K562 (cell line): Measurements from ENCODE around the gene DTX4. TPM values are rescaled to one million over a fixed set of nuclear protein-coding genes. Genes with fewer than 3 reads are reported as not detected.

Source experiments
- ATAC-seq: fragments of 200-7000 bp; cut with Tn5 transposase; 3 replicates; pipeline ENCODE4 v1.9.1; 2020; ENCODE audit warnings: moderate library complexity
- BruUV-seq: library from RNA; stranded (reverse); fragments of 400-500 nt; replicated peaks from 2 replicates; lab custom pipeline; 2021; lab: Mats Ljungman, UMichigan
- CTCF ChIA-PET: fragments of 300-600 bp; formaldehyde crosslinking; extraction: SDS; loops from one replicate; lab custom pipeline; 2021; ENCODE audit warnings: low intra/inter-chr PET ratio; lab: Yijun Ruan, JAX
- POLR2A ChIA-PET: fragments of 300-600, 350-650 bp; sonication (Branson Sonifier 250); formaldehyde crosslinking; extraction: SDS; loops from one replicate; lab custom pipeline; 2021; ENCODE audit warnings: antibody characterized with exemption, inconsistent platforms; lab: Yijun Ruan, JAX
- DNase-seq, 4 experiments: peaks; one replicate each; pipeline versions ENCODE4 v3.0.0 to v3.0.0-alpha.2; 2011 to 2018; ENCODE audit warnings: low spot score in 3 of 4, mixed read lengths in 3 of 4; ENCODE audit errors: extremely low read depth in 1 of 4
- FAIRE-seq: peaks from 2 replicates; lab custom pipeline; 2011; peaks lifted over from hg19 to GRCh38; lab: Jason Lieb, UNC
- H2AFZ ChIP-seq: 2 replicates; pipeline ENCODE4 v1.6.0; 2011; ENCODE audit warnings: low read depth, low read length, control low read depth, inconsistent platforms
- H3K27ac ChIP-seq: fragments of 200-600 bp; 3 replicates; pipeline ENCODE4 v1.8.0; 2011; ENCODE audit warnings: low read depth, mild to moderate bottlenecking, control low read depth, inconsistent platforms, low read length, moderate library complexity, mixed read lengths; ENCODE audit errors: extremely low read depth
- H3K27me3 ChIP-seq, 2 experiments: fragments of 300-600 bp in 1 of 2; 2 replicates in 1 of 2; 3 replicates in 1 of 2; pipeline versions ENCODE4 v1.6.0 to v1.8.0; 2011; ENCODE audit warnings: inconsistent platforms in 2 of 2, low read length in 2 of 2, mild to moderate bottlenecking in 1 of 2, mixed read lengths in 1 of 2, moderate library complexity in 1 of 2; ENCODE audit not compliant: control insufficient read depth in 2 of 2, insufficient read depth in 2 of 2
- H3K36me3 ChIP-seq: fragments of 300-600 bp; 3 replicates; pipeline ENCODE4 v1.8.0; 2011; ENCODE audit warnings: mild to moderate bottlenecking, low read length, inconsistent platforms; ENCODE audit not compliant: control insufficient read depth, insufficient read depth
- H3K4me1 ChIP-seq, 2 experiments: fragments of 200-600 bp in 1 of 2; replicated peaks in 1 of 2; 2 replicates in 1 of 2; 3 replicates in 1 of 2; pipeline versions ENCODE4 v1.5.1 to v1.8.0; 2011; ENCODE audit warnings: inconsistent platforms in 2 of 2, low read length in 2 of 2, mild to moderate bottlenecking in 1 of 2, mixed read lengths in 1 of 2, moderate library complexity in 1 of 2; ENCODE audit not compliant: control insufficient read depth in 2 of 2, insufficient read depth in 2 of 2
- H3K4me2 ChIP-seq: 2 replicates; pipeline ENCODE4 v1.6.1; 2011; ENCODE audit warnings: low read length, control low read depth, inconsistent platforms, mixed read lengths; ENCODE audit not compliant: insufficient read depth
- H3K4me3 ChIP-seq: fragments of 200-600 bp; sonication (generic), shearing (Covaris generic); 2 replicates; pipeline ENCODE4 v1.5.1; 2016; ENCODE audit warnings: control low read depth, inconsistent platforms
- H3K79me2 ChIP-seq: fragments of 200-600 bp; 3 replicates; pipeline ENCODE4 v1.8.0; 2011; ENCODE audit warnings: low read length, inconsistent platforms; ENCODE audit not compliant: control insufficient read depth, insufficient read depth
- H3K9ac ChIP-seq, 2 experiments: 2 replicates each; pipeline versions ENCODE4 v1.6.0 to v1.6.1; 2011; ENCODE audit warnings: low read depth in 2 of 2, low read length in 2 of 2, control low read depth in 1 of 2, inconsistent platforms in 1 of 2, mild to moderate bottlenecking in 1 of 2, mixed read lengths in 1 of 2; ENCODE audit not compliant: insufficient read depth in 1 of 2
- H3K9me1 ChIP-seq: one replicate; pipeline ENCODE4 v1.6.0; 2011; ENCODE audit warnings: inconsistent platforms, mild to moderate bottlenecking, low read length, moderate library complexity; ENCODE audit not compliant: control insufficient read depth, insufficient read depth
- H3K9me3 ChIP-seq: replicated peaks from 2 replicates; pipeline ENCODE4 v1.5.1; 2011; ENCODE audit warnings: low read depth, low read length, inconsistent platforms; ENCODE audit not compliant: control insufficient read depth, insufficient read depth
- H4K20me1 ChIP-seq: replicated peaks from 2 replicates; pipeline ENCODE4 v1.6.1; 2011; ENCODE audit warnings: low read length, inconsistent platforms, mixed read lengths; ENCODE audit not compliant: control insufficient read depth, insufficient read depth
- ESRRA ChIP-seq: fragments of 450-650 bp; IDR thresholded peaks from 2 replicates; pipeline ENCODE4 v1.6.1; 2014; ENCODE audit warnings: low read depth, mild to moderate bottlenecking, moderate library complexity, borderline replicate concordance
- GATAD2A ChIP-seq: fragments of 450-650 bp; IDR thresholded peaks from 2 replicates; pipeline ENCODE4 v1.6.1; 2017
- TAF7 ChIP-seq: fragments of 450-650 bp; IDR thresholded peaks from 2 replicates; pipeline ENCODE4 v1.6.1; 2016; ENCODE audit warnings: missing genetic modification characterization, missing compliant biosample characterization
- WGBS: fragments of 100-300 bp; shearing (Covaris generic); methylation state at CpG from one replicate; pipeline ENCODE4 v1.1.6; 2016; ENCODE audit warnings: low coverage, mixed read lengths; ENCODE audit not compliant: insufficient coverage; ENCODE audit errors: missing lambda C conversion rate; 5-methylcytosine and 5-hydroxymethylcytosine counted together
- in situ Hi-C: fragments of 300-500 bp; cut with MboI; formaldehyde crosslinking; loops from 4 replicates; pipeline ENCODE4 v1.15.0; 2018; ENCODE audit warnings: inconsistent platforms, mixed read lengths
- intact Hi-C: fragments of 100-400 bp; cut with micrococcal nuclease; formaldehyde crosslinking; loops from 2 replicates; pipeline ENCODE4 v1.14.2; 2022
- polyA plus RNA-seq, 8 experiments: library from polyadenylated mRNA; depleted of rRNA in 4 of 8; stranded (reverse) in 5 of 8; unstranded in 3 of 8; fragments of >200 nt; fragmentation: Nextera tagmentation in 2 of 8; fragmentation: Illumina TruSeq in 1 of 8; extraction: Ambion mirVana in 2 of 8; extraction: Trizol in 1 of 8; gene quantifications; 2 replicates each; pipeline versions ENCODE4 v1.2.1 to v1.2.3, GENCODE V29; 2011 to 2014; ENCODE audit warnings: inconsistent platforms in 1 of 8, missing spikeins in 1 of 8
- small RNA-seq: library from RNA; depleted of rRNA; stranded (forward); fragments of <200 nt; gene quantifications from one replicate; pipeline ENCODE3, GENCODE V24; 2014
- total RNA-seq, 7 experiments: library from RNA; depleted of rRNA in 6 of 7; stranded (reverse); fragments of >200 nt in 6 of 7; fragmentation: Illumina TruSeq in 2 of 7; extraction: Trizol in 2 of 7; gene quantifications; 2 replicates each; pipeline versions ENCODE4 v1.2.1 to v1.2.3, GENCODE V29; 2011 to 2021; ENCODE audit warnings: low replicate concordance in 1 of 7

The DTX4 gene
- total and polyA plus RNA-seq, 9 of the 15 experiments (the other 6 are each of a cell fraction or from before 2014, with no cell fraction given), result 0.03 to 0.47 (median 0.04) TPM; not detected in 4

DNA sequence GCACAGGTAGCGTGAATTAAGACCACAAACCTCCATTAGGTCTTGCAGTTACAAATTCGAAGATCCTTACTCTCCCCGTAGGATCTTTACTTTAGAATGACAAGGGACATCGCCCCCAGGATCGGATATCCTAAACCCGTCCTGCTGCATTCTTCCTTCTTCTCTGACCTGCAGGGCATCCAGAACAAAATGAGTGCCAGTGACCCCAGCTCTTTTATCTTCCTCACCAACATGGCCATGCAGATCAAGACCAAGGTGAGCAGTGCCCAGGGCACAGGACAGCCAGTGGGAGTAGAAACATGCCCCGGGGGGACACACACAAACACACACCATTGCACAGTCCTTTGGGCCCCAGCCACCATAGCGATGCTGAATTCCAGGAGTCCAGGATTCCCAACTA, 83.3 kb downstream of the DTX4 start:
- TF ChIP-seq GATAD2A (no peak), ESRRA (no peak), TAF7 (tag) (no peak)
- ATAC-seq, result no peak
- Histone ChIP-seq H3K27me3 (peaks cover 0 to 15% of the 10 kb centered on the region in 2 experiments; a peak in 3 of 5 replicates), H3K79me2 (no peaks in the 10 kb centered on the region), H3K4me3 (no peak overlapping the region), H2AFZ (no peak overlapping the region), H3K36me3 (no peaks in the 10 kb centered on the region), H3K9me1 (no peaks in the 10 kb centered on the region), H3K27ac (no peak overlapping the region), H3K9ac (no peak overlapping the region), H3K4me2 (no peak overlapping the region), H4K20me1 (no peaks in the 10 kb centered on the region), H3K9me3 (no peaks in the 10 kb centered on the region), H3K4me1 (no peaks in the 10 kb centered on the region)
- 2% methylated on average over 8 of the region's 8 CpGs for WGBS
- ChIA-PET POLR2A (no interaction called here), CTCF (interaction anchor here (0.7 kb wide), 1 partner anchor 84 kb away, joined by 4 read pairs; no protein-coding TSS in a partner anchor)
- BruUV-seq, result no TSS peak
- FAIRE-seq, result no peak
- in situ Hi-C loops, result no loop called here
- intact Hi-C loops, result no loop called here
- no peak for DNase-seq

Small RNA genes within 50 kb of the gene (small RNA-seq; reads per million reads assigned to genes)
- not detected for gene RN7SL42P

Other genes starting within 250 kb of the DTX4 start
- not detected in 2 replicates for gene GLYATL1, start 232.6 kb upstream of the DTX4 start, total RNA-seq (2014; rRNA removed)
- gene GLYATL1, start 232.6 kb upstream of the DTX4 start, total RNA-seq (2014; rRNA removed; fragmentation: Illumina TruSeq; extraction: Trizol), result not detected in 2 replicates
- not detected in 2 replicates for gene GLYATL1, start 232.6 kb upstream of the DTX4 start, total RNA-seq (2015; rRNA removed; fragmentation: Illumina TruSeq; extraction: Trizol)
- not detected in 2 replicates for gene GLYATL1, start 232.6 kb upstream of the DTX4 start, total RNA-seq (2021)
- not detected in 2 replicates for gene GLYATL1, start 232.6 kb upstream of the DTX4 start, polyA plus RNA-seq (2011; rRNA removed)
- not detected in 2 replicates for gene GLYATL1, start 232.6 kb upstream of the DTX4 start, polyA plus RNA-seq (2014; fragmentation: Illumina TruSeq; extraction: Trizol)
- gene GLYATL1, start 232.6 kb upstream of the DTX4 start, polyA plus RNA-seq (2014; fragmentation: Nextera tagmentation; extraction: Ambion mirVana), result not detected
- gene GLYATL1, start 232.6 kb upstream of the DTX4 start, polyA plus RNA-seq (2014; rRNA removed), result not detected in 2 replicates
- not detected in 2 replicates for gene GLYATL1B, start 85.8 kb upstream of the DTX4 start, total RNA-seq (2014; rRNA removed)
- not detected in 2 replicates for gene GLYATL1B, start 85.8 kb upstream of the DTX4 start, total RNA-seq (2014; rRNA removed; fragmentation: Illumina TruSeq; extraction: Trizol)
- not detected in 2 replicates for gene GLYATL1B, start 85.8 kb upstream of the DTX4 start, total RNA-seq (2015; rRNA removed; fragmentation: Illumina TruSeq; extraction: Trizol)
- gene GLYATL1B, start 85.8 kb upstream of the DTX4 start, total RNA-seq (2021), result not detected in 2 replicates
- not detected in 2 replicates for gene GLYATL1B, start 85.8 kb upstream of the DTX4 start, polyA plus RNA-seq (2011; rRNA removed)
- gene GLYATL1B, start 85.8 kb upstream of the DTX4 start, polyA plus RNA-seq (2014; fragmentation: Illumina TruSeq; extraction: Trizol), result not detected in 2 replicates
- gene GLYATL1B, start 85.8 kb upstream of the DTX4 start, polyA plus RNA-seq (2014; fragmentation: Nextera tagmentation; extraction: Ambion mirVana), result not detected
- not detected in 2 replicates for gene GLYATL1B, start 85.8 kb upstream of the DTX4 start, polyA plus RNA-seq (2014; rRNA removed)
- not detected in 2 replicates for gene FAM111B, start 64.9 kb upstream of the DTX4 start, total RNA-seq (2014; rRNA removed)
- gene FAM111B, start 64.9 kb upstream of the DTX4 start, total RNA-seq (2014; rRNA removed; fragmentation: Illumina TruSeq; extraction: Trizol), result not detected in 2 replicates
- gene FAM111B, start 64.9 kb upstream of the DTX4 start, total RNA-seq (2015; rRNA removed; fragmentation: Illumina TruSeq; extraction: Trizol), result 0.26 and 0.33 TPM in 2 replicates
- gene FAM111B, start 64.9 kb upstream of the DTX4 start, total RNA-seq (2021), result 0.13 TPM in 1 of 2 replicates, not detected in the other
- not detected in 2 replicates for gene FAM111B, start 64.9 kb upstream of the DTX4 start, polyA plus RNA-seq (2011; rRNA removed)
- 0.04 TPM in 1 of 2 replicates, not detected in the other for gene FAM111B, start 64.9 kb upstream of the DTX4 start, polyA plus RNA-seq (2014; fragmentation: Illumina TruSeq; extraction: Trizol)
- under 1 TPM in 1 of 2 experiments, not detected in 1; 0.01 TPM for gene FAM111B, start 64.9 kb upstream of the DTX4 start, polyA plus RNA-seq (2014; fragmentation: Nextera tagmentation; extraction: Ambion mirVana)
- 0.07 TPM in 1 of 2 replicates, not detected in the other for gene FAM111B, start 64.9 kb upstream of the DTX4 start, polyA plus RNA-seq (2014; rRNA removed)
- 18.0 and 20.1 TPM in 2 replicates for gene FAM111A, start 29.3 kb upstream of the DTX4 start, total RNA-seq (2014; rRNA removed)
- gene FAM111A, start 29.3 kb upstream of the DTX4 start, total RNA-seq (2014; rRNA removed; fragmentation: Illumina TruSeq; extraction: Trizol), result 27.6 and 28.4 TPM in 2 replicates
- gene FAM111A, start 29.3 kb upstream of the DTX4 start, total RNA-seq (2015; rRNA removed; fragmentation: Illumina TruSeq; extraction: Trizol), result 29.9 and 30.6 TPM in 2 replicates
- 19.0 and 19.5 TPM in 2 replicates for gene FAM111A, start 29.3 kb upstream of the DTX4 start, total RNA-seq (2021)
- gene FAM111A, start 29.3 kb upstream of the DTX4 start, polyA plus RNA-seq (2011; rRNA removed), result 2.3 and 16.1 TPM in 2 replicates
- 17.7 and 22.3 TPM in 2 replicates for gene FAM111A, start 29.3 kb upstream of the DTX4 start, polyA plus RNA-seq (2014; fragmentation: Illumina TruSeq; extraction: Trizol)
- gene FAM111A, start 29.3 kb upstream of the DTX4 start, polyA plus RNA-seq (2014; fragmentation: Nextera tagmentation; extraction: Ambion mirVana), result 10 to 100 TPM; 14.8 to 16.5 TPM
- 21.8 and 24.7 TPM in 2 replicates for gene FAM111A, start 29.3 kb upstream of the DTX4 start, polyA plus RNA-seq (2014; rRNA removed)
- not detected in 2 replicates for gene MPEG1, start 40.8 kb downstream of the DTX4 start, total RNA-seq (2014; rRNA removed)
- not detected in 2 replicates for gene MPEG1, start 40.8 kb downstream of the DTX4 start, total RNA-seq (2014; rRNA removed; fragmentation: Illumina TruSeq; extraction: Trizol)
- not detected in 2 replicates for gene MPEG1, start 40.8 kb downstream of the DTX4 start, total RNA-seq (2015; rRNA removed; fragmentation: Illumina TruSeq; extraction: Trizol)
- 0.07 TPM in 2 replicates for gene MPEG1, start 40.8 kb downstream of the DTX4 start, total RNA-seq (2021)
- gene MPEG1, start 40.8 kb downstream of the DTX4 start, polyA plus RNA-seq (2011; rRNA removed), result not detected in 2 replicates
- gene MPEG1, start 40.8 kb downstream of the DTX4 start, polyA plus RNA-seq (2014; fragmentation: Illumina TruSeq; extraction: Trizol), result not detected in 2 replicates
- not detected for gene MPEG1, start 40.8 kb downstream of the DTX4 start, polyA plus RNA-seq (2014; fragmentation: Nextera tagmentation; extraction: Ambion mirVana)
- not detected in 2 replicates for gene MPEG1, start 40.8 kb downstream of the DTX4 start, polyA plus RNA-seq (2014; rRNA removed)
- gene OR5AN1, start 186.8 kb downstream of the DTX4 start, total RNA-seq (2014; rRNA removed), result not detected in 2 replicates
- not detected in 2 replicates for gene OR5AN1, start 186.8 kb downstream of the DTX4 start, total RNA-seq (2014; rRNA removed; fragmentation: Illumina TruSeq; extraction: Trizol)
- not detected in 2 replicates for gene OR5AN1, start 186.8 kb downstream of the DTX4 start, total RNA-seq (2015; rRNA removed; fragmentation: Illumina TruSeq; extraction: Trizol)
- gene OR5AN1, start 186.8 kb downstream of the DTX4 start, total RNA-seq (2021), result not detected in 2 replicates
- not detected in 2 replicates for gene OR5AN1, start 186.8 kb downstream of the DTX4 start, polyA plus RNA-seq (2011; rRNA removed)
- not detected in 2 replicates for gene OR5AN1, start 186.8 kb downstream of the DTX4 start, polyA plus RNA-seq (2014; fragmentation: Illumina TruSeq; extraction: Trizol)
- gene OR5AN1, start 186.8 kb downstream of the DTX4 start, polyA plus RNA-seq (2014; fragmentation: Nextera tagmentation; extraction: Ambion mirVana), result not detected
- not detected in 2 replicates for gene OR5AN1, start 186.8 kb downstream of the DTX4 start, polyA plus RNA-seq (2014; rRNA removed)